IMR-90 (cell line): ENCODE data around the gene UGT1A10. TPM values are rescaled to one million over a fixed set of nuclear protein-coding genes. Genes with fewer than 3 reads are reported as not detected.

Source experiments
- ATAC-seq: fragments of 200-7000 bp; cut with Tn5 transposase; 2 replicates; pipeline ENCODE4 v1.9.1; 2020; ENCODE audit warnings: low read depth, mild to moderate bottlenecking, moderate library complexity
- BruUV-seq: library from RNA; stranded (reverse); fragments of 400-500 nt; replicated peaks from 2 replicates; lab custom pipeline; 2021; lab: Mats Ljungman, UMichigan
- CTCF ChIA-PET: fragments of 300-600 bp; formaldehyde crosslinking; extraction: SDS; loops from one replicate; lab custom pipeline; 2021; ENCODE audit warnings: antibody characterized with exemption; lab: Yijun Ruan, JAX
- POLR2A ChIA-PET: fragments of 300-600 bp; sonication (Branson Sonifier 250); formaldehyde crosslinking; loops from one replicate; lab custom pipeline; 2022; ENCODE audit warnings: antibody characterized with exemption; ENCODE audit not compliant: unreplicated experiment; lab: Charles Lee
- DNase-seq: peaks from one replicate; pipeline ENCODE4 v3.0.0; 2013
- H2AFZ ChIP-seq: replicated peaks from 2 replicates; pipeline ENCODE3; 2013; ENCODE audit warnings: low read length, mild to moderate bottlenecking; ENCODE audit not compliant: poor library complexity
- H2AK5ac ChIP-seq: 2 replicates; pipeline ENCODE4 v1.6.1; 2013; ENCODE audit warnings: low read depth, low read length, inconsistent platforms
- H2AK9ac ChIP-seq: replicated peaks from 2 replicates; pipeline ENCODE3; 2013; ENCODE audit warnings: mild to moderate bottlenecking, low read depth, low read length, moderate library complexity; ENCODE audit not compliant: poor library complexity
- H2BK120ac ChIP-seq: 2 replicates; pipeline ENCODE4 v1.6.1; 2013; ENCODE audit warnings: low read depth, low read length, inconsistent platforms
- H2BK15ac ChIP-seq: 3 replicates; pipeline ENCODE4 v1.6.1; 2013; ENCODE audit warnings: low read depth, low read length, inconsistent platforms
- H2BK20ac ChIP-seq: 2 replicates; pipeline ENCODE4 v1.6.1; 2013; ENCODE audit warnings: low read depth, mild to moderate bottlenecking, inconsistent platforms, low read length, moderate library complexity
- H2BK5ac ChIP-seq: 2 replicates; pipeline ENCODE4 v1.6.1; 2013; ENCODE audit warnings: mild to moderate bottlenecking, low read depth, low read length, inconsistent platforms; ENCODE audit not compliant: poor library complexity, severe bottlenecking
- H3K14ac ChIP-seq: replicated peaks from 2 replicates; pipeline ENCODE4 v1.6.1; 2013; ENCODE audit warnings: low read depth, low read length, inconsistent platforms
- H3K18ac ChIP-seq: 2 replicates; pipeline ENCODE4 v1.6.1; 2013; ENCODE audit warnings: low read depth, low read length, control low read depth
- H3K23ac ChIP-seq: 2 replicates; pipeline ENCODE4 v1.6.1; 2013; ENCODE audit warnings: low read depth, low read length, inconsistent platforms
- H3K27ac ChIP-seq: 2 replicates; pipeline ENCODE4 v1.5.1; 2013; ENCODE audit warnings: mild to moderate bottlenecking, control low read depth, low read length; ENCODE audit not compliant: insufficient read depth
- H3K27me3 ChIP-seq: 2 replicates; pipeline ENCODE4 v1.6.1; 2013; ENCODE audit warnings: low read length; ENCODE audit not compliant: control insufficient read depth, insufficient read depth
- H3K36me3 ChIP-seq: 2 replicates; pipeline ENCODE4 v1.6.1; 2013; ENCODE audit warnings: low read length, mixed read lengths; ENCODE audit not compliant: control insufficient read depth, insufficient read depth
- H3K4ac ChIP-seq: 2 replicates; pipeline ENCODE4 v1.6.1; 2013; ENCODE audit warnings: low read depth, low read length, inconsistent platforms
- H3K4me1 ChIP-seq: 2 replicates; pipeline ENCODE4 v1.6.1; 2013; ENCODE audit warnings: low read length, mixed read lengths; ENCODE audit not compliant: control insufficient read depth, insufficient read depth
- H3K4me2 ChIP-seq: 2 replicates; pipeline ENCODE4 v1.6.1; 2013; ENCODE audit warnings: low read depth, mild to moderate bottlenecking, control low read depth, low read length, moderate library complexity
- H3K4me3 ChIP-seq: 2 replicates; pipeline ENCODE4 v1.5.1; 2013; ENCODE audit warnings: low read depth, mild to moderate bottlenecking, control low read depth, low read length, moderate library complexity; ENCODE audit not compliant: insufficient read depth
- H3K56ac ChIP-seq: 2 replicates; pipeline ENCODE4 v1.6.1; 2013; ENCODE audit warnings: low read length, inconsistent platforms; ENCODE audit not compliant: insufficient read depth; ENCODE audit errors: extremely low read depth
- H3K79me1 ChIP-seq, 2 experiments: 2 replicates each; pipeline ENCODE4 v1.6.1; 2013; ENCODE audit warnings: low read length in 2 of 2, inconsistent platforms in 1 of 2, low read depth in 1 of 2
- H3K9ac ChIP-seq: 2 replicates; pipeline ENCODE4 v1.6.1; 2013; ENCODE audit warnings: low read depth, low read length, control low read depth
- H3K9me1 ChIP-seq: 2 replicates; pipeline ENCODE4 v1.6.1; 2013; ENCODE audit warnings: low read length, inconsistent platforms; ENCODE audit not compliant: insufficient read depth
- H3K9me3 ChIP-seq: 2 replicates; pipeline ENCODE4 v1.6.1; 2013; ENCODE audit warnings: low read length; ENCODE audit not compliant: control insufficient read depth, insufficient read depth
- H4K20me1 ChIP-seq: 2 replicates; pipeline ENCODE4 v1.6.1; 2013; ENCODE audit warnings: low read length, inconsistent platforms; ENCODE audit not compliant: insufficient read depth
- H4K5ac ChIP-seq: 2 replicates; pipeline ENCODE4 v1.6.1; 2013; ENCODE audit warnings: mild to moderate bottlenecking, low read depth, low read length, control low read depth
- H4K8ac ChIP-seq, 2 experiments: 2 replicates each; pipeline ENCODE4 v1.6.1; 2013; ENCODE audit warnings: low read depth in 2 of 2, low read length in 2 of 2, control low read depth in 1 of 2, inconsistent platforms in 1 of 2
- H4K91ac ChIP-seq: 2 replicates; pipeline ENCODE4 v1.6.1; 2013; ENCODE audit warnings: low read depth, low read length, inconsistent platforms; ENCODE audit not compliant: insufficient read depth
- ELK1 ChIP-seq: fragments of 150-350 bp; IDR thresholded peaks from 2 replicates; pipeline ENCODE4 v1.6.1; 2016; ENCODE audit warnings: low read depth, mild to moderate bottlenecking, low read length, moderate library complexity, borderline replicate concordance
- POLR2A ChIP-seq: IDR thresholded peaks from 2 replicates; pipeline ENCODE4 v1.6.1; 2012; ENCODE audit warnings: mild to moderate bottlenecking, low read depth, low read length
- RFX5 ChIP-seq: IDR thresholded peaks from 2 replicates; pipeline ENCODE4 v1.8.0; 2012; ENCODE audit warnings: low read depth, mild to moderate bottlenecking, low read length, moderate library complexity
- USF2 ChIP-seq: fragments of 150-350 bp; IDR thresholded peaks from 2 replicates; pipeline ENCODE4 v1.6.1; 2017; ENCODE audit warnings: mild to moderate bottlenecking, antibody characterized with exemption, low read length, low read depth
- whole genome bisulfite sequencing, 2 experiments: methylation state at CpG; one replicate each; pipeline versions ENCODE4 v1.1.5 to v1.1.7; 2013; ENCODE audit warnings: missing lambda C conversion rate in 2 of 2; ENCODE audit not compliant: insufficient read length in 1 of 2; ENCODE audit errors: extremely low coverage in 2 of 2; 5-methylcytosine and 5-hydroxymethylcytosine counted together
- dilution Hi-C: fragments of 300-500 bp; cut with HindIII; formaldehyde crosslinking; loops from one replicate; pipeline ENCODE4 v1.14.3; 2018; ENCODE audit warnings: low sequenced_read_pairs; ENCODE audit not compliant: unreplicated experiment
- in situ Hi-C: fragments of 300-500 bp; cut with MboI; formaldehyde crosslinking; loops from 3 replicates; pipeline ENCODE4 v1.14.3; 2019; ENCODE audit warnings: low sequenced_read_pairs, inconsistent platforms, mixed read lengths
- intact Hi-C: fragments of 100-400 bp; cut with micrococcal nuclease; formaldehyde crosslinking; loops from 2 replicates; pipeline ENCODE4 v1.10.0; 2022
- polyA plus RNA-seq, 3 experiments: library from polyadenylated mRNA; depleted of rRNA; stranded (reverse); fragments of >200 nt; gene quantifications; 2 replicates each; pipeline ENCODE4 v1.2.3, GENCODE V29; 2012; ENCODE audit warnings: low replicate concordance in 1 of 3
- total RNA-seq: library from RNA; depleted of rRNA; stranded (reverse); fragments of >200 nt; gene quantifications from 2 replicates; pipeline ENCODE4 v1.2.3, GENCODE V29; 2012

The UGT1A10 gene
- total and polyA plus RNA-seq, 2 of the 4 experiments (the other 2 are of a cell fraction), result not detected

- Histone ChIP-seq H3K27ac (no peak overlapping the region), H3K9me1 (no peaks in the 10 kb centered on the region), H3K23ac (no peak overlapping the region), H3K4ac (no peak overlapping the region), H2BK5ac (no peak overlapping the region), H3K14ac (no peak overlapping the region), H3K9ac (no peak overlapping the region), H3K4me1 (no peaks in the 10 kb centered on the region), H4K5ac (no peak overlapping the region), H3K18ac (no peak overlapping the region), H3K56ac (no peak overlapping the region), H3K9me3 (peaks cover 3% of the 10 kb centered on the region; the same call in 1 of the 2 replicates), H4K20me1 (no peaks in the 10 kb centered on the region), H4K91ac (no peak overlapping the region), H3K36me3 (no peaks in the 10 kb centered on the region), H3K79me1 (no peaks in the 10 kb centered on the region), H2AK5ac (no peak overlapping the region), H3K4me3 (no peak overlapping the region), H2AK9ac (no peak overlapping the region), H4K8ac (no peak overlapping the region), H2BK20ac (no peak overlapping the region), H3K4me2 (no peak overlapping the region), H2BK15ac (no peak overlapping the region), H3K27me3 (no peaks in the 10 kb centered on the region), H2BK120ac (no peak overlapping the region), H2AFZ (no peak overlapping the region)
- WGBS, 2 experiments, result no CpG with 5 or more reads among the region's 6 CpGs
- CTCF ChIA-PET, result no interaction called here
- no TSS peak for BruUV-seq
- dilution Hi-C loops, result no loop called here
- POLR2A ChIA-PET, result no interaction called here
- no peak for ATAC-seq
- in situ Hi-C loops, result no loop called here
- intact Hi-C loops, result no loop called here
- TF ChIP-seq POLR2A, result no peak
- peak; percentile 14; the same call in 1 of the 2 replicates for TF ChIP-seq USF2
- no peak for TF ChIP-seq RFX5
- TF ChIP-seq ELK1, result no peak
- DNase-seq, result no peak
Measured at GRCh38 chr2:233775414-233775813, 139.2 kb downstream of the UGT1A10 start.
